HepG2 (cell line): ENCODE results near the gene GALNT1.
A peak's percentile ranks its signal among the peaks of the same experiment; 100 is the strongest.

Source experiments
- HOXA7 ChIP-seq: sonication (generic); formaldehyde crosslinking; IDR thresholded peaks from 2 replicates; pipeline ENCODE4 v1.8.1; 2022; ENCODE audit warnings: mild to moderate bottlenecking, missing genetic modification reagents, moderate library complexity
- MAX ChIP-seq: IDR thresholded peaks from 2 replicates; pipeline ENCODE4 v1.6.1; 2012; ENCODE audit warnings: inconsistent platforms

DNA sequence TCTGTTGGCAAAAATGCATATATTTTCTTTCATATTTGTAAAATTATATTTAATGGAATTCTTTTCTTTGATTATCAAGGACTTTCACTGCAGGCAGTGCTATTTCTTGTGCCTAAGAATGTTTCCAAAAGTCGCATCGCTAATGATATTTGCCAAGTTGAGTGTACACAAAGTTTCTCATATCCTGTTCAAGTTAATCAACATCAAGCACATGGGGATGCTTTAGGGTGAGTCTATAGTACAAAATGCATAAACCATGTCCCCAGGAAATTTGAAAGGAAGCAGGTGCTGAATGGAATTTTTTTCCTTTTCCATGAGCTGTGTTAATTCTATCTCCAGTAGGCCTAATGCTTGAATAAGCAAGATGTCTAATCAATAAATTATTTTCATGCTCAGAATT, 129.7 kb downstream of the GALNT1 start:
- TF ChIP-seq HOXA7 (CRISPR knock-in tag) (no peak), MAX (peak; percentile 61; the same call in 1 of the 2 replicates)
